Gastrocnemius medialis (tissue), 4 donors: ENCODE results near the gene RARA. TPM values are rescaled to one million over a fixed set of nuclear protein-coding genes. Genes with fewer than 3 reads are reported as not detected.

Source experiments
- ATAC-seq, 2 donors: fragments of 150-250 bp; one replicate each; pipeline ENCODE4 v1.9.1; 2016
- DNase-seq, 2 donors: peaks; one replicate each; pipeline ENCODE4 v3.0.0-alpha.2; 2019
- H3K27ac ChIP-seq, 4 donors: fragments of 200-600 bp; sonication (generic); 1 replicate in 1 of 4; 2 replicates in 3 of 4; pipeline ENCODE4 v1.5.1; 2016 to 2018; ENCODE audit warnings: mild to moderate bottlenecking in 2 of 4, moderate library complexity in 1 of 4
- H3K27me3 ChIP-seq, 3 donors: fragments of 200-600 bp; sonication (generic) in 2 of 3; 1 replicate in 1 of 3; 2 replicates in 2 of 3; pipeline versions ENCODE4 v1.5.1 to v1.6.0; 2016 to 2019; ENCODE audit warnings: mild to moderate bottlenecking in 1 of 3, moderate library complexity in 1 of 3
- H3K36me3 ChIP-seq, 2 donors: fragments of 200-600 bp; sonication (generic) in 1 of 2; one replicate each; pipeline ENCODE4 v1.5.1; 2017 to 2018
- H3K4me1 ChIP-seq, 2 donors: fragments of 200-600 bp; sonication (generic) in 1 of 2; one replicate each; pipeline ENCODE4 v1.5.1; 2016 to 2017; ENCODE audit warnings: mild to moderate bottlenecking in 2 of 2
- H3K4me3 ChIP-seq, 4 donors: fragments of 200-600 bp; sonication (generic) in 3 of 4; 1 replicate in 1 of 4; 2 replicates in 3 of 4; pipeline ENCODE4 v1.5.1; 2016 to 2019; ENCODE audit warnings: mild to moderate bottlenecking in 2 of 4
- H3K9me3 ChIP-seq, 3 donors: fragments of 200-600 bp; sonication (generic) in 2 of 3; 1 replicate in 1 of 3; 2 replicates in 2 of 3; pipeline ENCODE4 v1.5.1; 2016 to 2019
- CTCF ChIP-seq, 5 experiments: fragments of 450-650 bp in 3 of 5; fragments of 200-600 bp in 2 of 5; sonication (generic) in 2 of 5; IDR thresholded peaks in 4 of 5; conservative IDR thresholded peaks in 1 of 5; 1 replicate in 4 of 5; 2 replicates in 1 of 5; pipeline ENCODE4 v1.5.1; 2016 to 2019; ENCODE audit warnings: antibody characterized with exemption in 5 of 5, mild to moderate bottlenecking in 3 of 5, moderate library complexity in 3 of 5
- POLR2A ChIP-seq, 2 donors: fragments of 450-650 bp; IDR thresholded peaks; one replicate each; pipeline ENCODE4 v1.6.1; 2017; ENCODE audit warnings: antibody characterized with exemption in 2 of 2, mild to moderate bottlenecking in 2 of 2, moderate library complexity in 2 of 2
- in situ Hi-C, 4 donors: fragments of 200-750 bp; cut with MboI; loops; one replicate each; pipeline versions ENCODE4 v1.15.0 to v1.8.0; 2017; ENCODE audit warnings: low sequenced_read_pairs in 4 of 4
- intact Hi-C: fragments of 100-400 bp; cut with DNase I; formaldehyde crosslinking; loops from one replicate; pipeline ENCODE4 v1.15.1; 2023; ENCODE audit warnings: low total_unique reads
- total RNA-seq, 4 donors: library from RNA; depleted of rRNA; stranded (reverse); fragments of >200 nt; gene quantifications; one replicate each; pipeline versions ENCODE4 v1.1.0 to v1.2.3, GENCODE V29; 2016

The RARA gene
- total RNA-seq, 4 donors from 2014 or later: 20.3 to 67.0 (median 48.4) TPM

DNA sequence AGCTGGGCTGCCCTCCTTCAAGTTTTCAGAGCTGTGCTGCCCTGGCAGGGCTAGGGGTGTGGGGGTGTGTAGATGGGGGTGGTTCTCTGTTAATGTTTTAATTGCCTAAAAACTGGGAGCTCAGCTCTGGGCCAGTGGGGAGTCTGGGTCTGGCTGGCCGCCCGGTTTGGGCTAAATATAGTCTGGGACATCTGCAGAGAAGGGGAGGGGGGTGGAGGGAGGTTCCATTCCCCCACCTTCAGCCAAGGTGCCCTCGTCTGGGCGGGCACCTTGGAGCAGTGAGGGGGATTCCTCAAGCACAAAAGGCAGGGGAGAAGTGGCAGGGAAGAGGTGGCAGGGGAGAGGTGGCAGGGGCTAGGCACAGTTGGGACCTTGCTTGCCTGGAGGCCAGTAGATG, 13.0 kb downstream of the RARA start:
- peaks cover 80 to 89% of the 10 kb centered on the region in 2 donors for H3K4me1 ChIP-seq
- ATAC-seq (peak in 1 of 2 donors; percentile 18), DNase-seq (peak; percentile 60 to 83)
- peak overlapping the region; percentile 95 to 100 (median 98) for H3K27ac ChIP-seq
- no peak for TF ChIP-seq CTCF (IDR thresholded peaks at IDR 0.05 in 4 of 5, conservative IDR thresholded peaks at IDR 0.05 in 1 of 5)
- peak; percentile 25 to 36 for TF ChIP-seq POLR2A (IDR thresholded peaks at IDR 0.05)
- H3K36me3 ChIP-seq: no peaks in the 10 kb centered on the region
- no peaks in the 10 kb centered on the region for H3K9me3 ChIP-seq
- intact Hi-C loops (loop anchor here (1.0 kb wide), 1 partner anchor 19 kb away; no protein-coding TSS in a partner anchor), in situ Hi-C loops (no loop called here)
- H3K4me3 ChIP-seq: peak overlapping the region; percentile 82 to 100 (median 90)
- no peaks in the 10 kb centered on the region for H3K27me3 ChIP-seq

GRCh38 chr17:40322358-40323315, 13.7 kb downstream of the RARA start:
- peaks cover 80 to 89% of the 10 kb centered on the region in 2 donors for H3K4me1 ChIP-seq
- in situ Hi-C loops: no loop called here
- no peaks in the 10 kb centered on the region for H3K27me3 ChIP-seq
- intact Hi-C loops: no loop called here
- peak in 1 of 2 donors; percentile 71 for DNase-seq
- no peaks in the 10 kb centered on the region for H3K36me3 ChIP-seq
- H3K27ac ChIP-seq: peak overlapping the region; percentile 95 to 100 (median 98)
- ATAC-seq: no peak
- no peaks in the 10 kb centered on the region for H3K9me3 ChIP-seq
- peak overlapping the region; percentile 82 to 100 (median 90) for H3K4me3 ChIP-seq
- TF ChIP-seq POLR2A (IDR thresholded peaks at IDR 0.05): peak in 1 of 2 donors; percentile 19
- TF ChIP-seq CTCF (IDR thresholded peaks at IDR 0.05 in 4 of 5, conservative IDR thresholded peaks at IDR 0.05 in 1 of 5): no peak

DNA sequence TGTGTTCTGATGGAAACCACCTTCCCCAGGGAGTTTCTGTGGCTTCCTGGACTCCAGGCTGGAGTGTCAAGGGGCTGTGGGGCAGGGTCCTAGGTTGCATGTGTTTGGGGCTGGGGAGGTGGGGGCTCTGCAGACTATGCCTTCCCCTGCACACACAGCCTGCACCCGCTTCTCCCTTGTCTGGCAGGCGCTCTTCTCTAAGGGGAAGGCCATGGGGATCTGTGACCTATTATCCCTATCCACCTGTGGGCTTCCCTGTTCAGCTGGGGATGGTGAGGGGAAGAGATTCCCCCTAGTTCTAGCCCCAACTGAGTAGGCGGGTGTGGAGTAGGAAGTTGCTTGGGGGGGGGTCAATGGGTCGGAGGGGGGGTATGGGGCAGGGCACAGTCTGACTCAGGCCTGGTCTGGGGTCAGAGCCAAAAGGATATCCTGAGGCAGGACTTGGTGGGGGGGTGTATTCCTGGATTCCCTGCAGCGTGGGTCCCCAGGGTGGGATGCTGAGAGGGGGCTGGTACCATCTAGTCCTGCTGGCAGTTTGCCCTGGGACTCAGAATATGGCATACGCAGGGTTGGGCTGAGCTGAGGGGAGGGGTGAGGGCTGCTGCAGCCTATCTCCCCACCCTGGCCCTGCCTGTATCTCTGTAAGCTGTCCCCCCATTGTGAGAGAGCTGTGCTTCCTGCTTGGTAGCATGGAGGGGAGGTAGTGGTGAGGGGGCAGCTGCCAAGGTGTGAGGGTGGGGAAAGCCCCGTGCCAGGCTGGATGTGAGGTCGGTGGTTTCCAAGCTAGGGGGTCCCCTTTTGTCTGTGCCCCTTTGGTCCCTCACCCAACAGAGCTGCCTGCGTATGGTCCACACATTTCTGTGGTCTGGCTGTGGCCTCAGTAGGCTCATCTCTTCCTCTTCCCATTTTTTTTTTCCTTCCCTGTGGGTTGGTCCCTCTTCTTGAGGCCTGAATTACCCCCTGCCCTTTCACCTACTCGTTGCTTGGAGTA, 14.7 kb downstream of the RARA start:
- intact Hi-C loops: no loop called here
- Histone ChIP-seq H3K9me3 (no peaks in the 10 kb centered on the region), H3K4me3 (peak overlapping the region; percentile 82 to 100 (median 90)), H3K4me1 (peaks cover 88 to 99% of the 10 kb centered on the region in 2 donors), H3K27ac (peak overlapping the region; percentile 95 to 100 (median 98)), H3K36me3 (no peaks in the 10 kb centered on the region), H3K27me3 (no peaks in the 10 kb centered on the region)
- in situ Hi-C loops: no loop called here
- TF ChIP-seq POLR2A (IDR thresholded peaks at IDR 0.05) (no peak), CTCF (IDR thresholded peaks at IDR 0.05 in 4 of 5, conservative IDR thresholded peaks at IDR 0.05 in 1 of 5) (no peak)
- ATAC-seq (no peak), DNase-seq (peak in 1 of 2 donors; percentile 59)

- Histone ChIP-seq H3K4me1 (peaks cover 95 to 100% of the 10 kb centered on the region in 2 donors), H3K27me3 (no peaks in the 10 kb centered on the region), H3K27ac (peak overlapping the region; percentile 95 to 100 (median 98)), H3K36me3 (no peaks in the 10 kb centered on the region), H3K9me3 (no peaks in the 10 kb centered on the region), H3K4me3 (no peak overlapping the region)
- in situ Hi-C loops (no loop called here), intact Hi-C loops (no loop called here)
- TF ChIP-seq POLR2A (IDR thresholded peaks at IDR 0.05): no peak
- no peak for TF ChIP-seq CTCF (IDR thresholded peaks at IDR 0.05 in 4 of 5, conservative IDR thresholded peaks at IDR 0.05 in 1 of 5)
- DNase-seq: no peak
- ATAC-seq: no peak
These were observed 16.4 kb downstream of the RARA start for GRCh38 chr17:40325156-40326013.
